ENCODE results near the gene EFCC1.

GRCh38 chr3:128994173-128994512 lies 7.0 kb upstream of the EFCC1 start:
- TF ChIP-seq POLR2AphosphoS5 (IDR thresholded peaks at IDR 0.05; ENCODE audit: low read depth, low read length) (no peak), RERE (CRISPR knock-in tag; IDR thresholded peaks at IDR 0.05; ENCODE audit: low read depth) (no peak), ZNF639 (CRISPR knock-in tag; conservative IDR thresholded peaks at IDR 0.05) (no peak), CREM (IDR thresholded peaks at IDR 0.05) (no peak), CREM (CRISPR knock-in tag; IDR thresholded peaks at IDR 0.05) (no peak), ZUFSP (CRISPR knock-in tag; IDR thresholded peaks at IDR 0.05; ENCODE audit: borderline replicate concordance) (no peak), ZNF367 (CRISPR knock-in tag; IDR thresholded peaks at IDR 0.05; ENCODE audit: borderline replicate concordance) (no peak), SNAPC5 (CRISPR knock-in tag; IDR thresholded peaks at IDR 0.05; ENCODE audit: borderline replicate concordance) (no peak), ZBTB33 (CRISPR knock-in tag; IDR thresholded peaks at IDR 0.05) (no peak), HNRNPK (IDR thresholded peaks at IDR 0.05; ENCODE audit: low read depth, low read length, poor library complexity, severe bottlenecking) (no peak), FOSL1 (CRISPR knock-in tag; IDR thresholded peaks at IDR 0.05; ENCODE audit: borderline replicate concordance) (no peak), CTCF (CRISPR knock-in tag; IDR thresholded peaks at IDR 0.05) (no peak)

All from HepG2 (cell line).